ENCODE data around the gene CACNB4.

Gene CACNB4

DNA sequence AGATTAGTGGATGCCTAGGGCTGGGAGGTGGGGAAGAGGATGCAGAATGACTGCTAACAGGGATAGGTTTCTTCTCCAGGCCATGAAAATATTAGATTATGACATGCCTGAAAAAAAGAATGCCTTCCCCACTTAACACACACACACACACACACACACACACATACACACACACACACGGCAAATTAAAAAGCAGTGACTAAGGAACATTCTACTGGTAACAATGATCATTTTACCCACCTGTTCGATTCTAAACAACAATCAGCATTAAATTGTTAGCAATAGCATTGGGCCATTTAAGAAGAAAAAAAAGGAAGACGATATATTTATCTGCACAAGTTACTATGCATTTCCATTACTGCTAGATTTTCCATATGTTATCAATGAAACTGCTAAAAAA, 10.8 kb downstream of the CACNB4 start:
- DNase-seq (ENCODE audit: low read depth in 2 of 2), result no peak

- DNase-seq (ENCODE audit: low read depth in 2 of 2), result no peak
Measured at GRCh38 chr2:152086231-152086630, 12.6 kb downstream of the CACNB4 start.

- no peak for DNase-seq (ENCODE audit: low read depth in 2 of 2)
Measured at GRCh38 chr2:152084076-152084475, 14.8 kb downstream of the CACNB4 start.

DNA sequence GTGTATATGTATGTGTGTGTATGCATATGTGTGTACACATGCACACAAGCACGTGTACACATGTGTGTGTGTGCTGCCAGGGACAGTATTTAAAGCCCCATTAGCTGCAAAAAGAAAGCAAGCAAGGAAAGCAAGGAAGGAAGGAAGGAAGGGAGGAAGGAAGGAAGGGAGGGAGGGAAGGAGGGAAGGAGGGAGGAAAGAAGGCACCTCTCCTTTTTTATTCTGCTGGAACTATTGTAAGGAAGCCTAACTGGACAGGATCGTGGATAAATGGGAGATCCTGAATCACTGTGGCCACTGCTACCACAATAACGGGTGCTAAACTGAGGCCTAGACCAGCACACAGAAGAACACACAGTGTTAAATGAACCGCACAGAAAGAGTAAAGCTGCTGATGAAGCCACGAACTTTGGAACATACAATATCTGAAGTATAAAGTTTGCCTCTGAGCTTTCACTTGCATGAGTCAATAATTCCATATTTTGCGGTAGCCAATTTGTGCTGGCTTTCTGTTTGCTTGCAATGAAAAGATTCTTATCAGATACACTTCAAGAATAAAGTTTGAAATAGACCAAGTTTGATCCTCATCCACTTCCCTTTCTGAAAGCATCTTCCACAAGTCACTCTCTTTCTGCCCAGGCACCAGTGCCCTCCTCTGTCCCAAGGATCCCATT, 15.5 kb downstream of the CACNB4 start:
- no peak for DNase-seq (ENCODE audit: low read depth in 2 of 2)

GRCh38 chr2:152078662-152079061, 20.2 kb downstream of the CACNB4 start:
- DNase-seq (ENCODE audit: low read depth in 2 of 2), result no peak

DNA sequence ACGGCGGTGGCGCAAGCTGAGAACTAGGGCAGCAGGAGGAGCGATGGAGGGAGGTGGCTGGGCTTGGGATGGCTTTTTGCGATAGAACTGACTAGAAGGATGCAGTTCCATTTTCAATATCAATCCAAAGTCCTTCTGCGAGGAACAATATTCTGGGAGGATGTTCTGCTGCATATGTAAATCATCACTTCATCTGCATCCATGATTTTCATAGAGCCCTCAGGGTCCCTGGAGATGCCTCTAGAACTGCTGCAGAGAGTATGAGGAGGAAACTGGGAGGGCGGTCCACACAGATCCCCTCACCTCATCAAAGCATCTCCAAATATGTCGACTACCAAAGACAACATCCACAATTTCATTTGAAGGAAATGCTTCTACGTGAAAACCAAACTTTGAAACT, 20.8 kb downstream of the CACNB4 start:
- DNase-seq (ENCODE audit: low read depth in 2 of 2), result no peak

DNA sequence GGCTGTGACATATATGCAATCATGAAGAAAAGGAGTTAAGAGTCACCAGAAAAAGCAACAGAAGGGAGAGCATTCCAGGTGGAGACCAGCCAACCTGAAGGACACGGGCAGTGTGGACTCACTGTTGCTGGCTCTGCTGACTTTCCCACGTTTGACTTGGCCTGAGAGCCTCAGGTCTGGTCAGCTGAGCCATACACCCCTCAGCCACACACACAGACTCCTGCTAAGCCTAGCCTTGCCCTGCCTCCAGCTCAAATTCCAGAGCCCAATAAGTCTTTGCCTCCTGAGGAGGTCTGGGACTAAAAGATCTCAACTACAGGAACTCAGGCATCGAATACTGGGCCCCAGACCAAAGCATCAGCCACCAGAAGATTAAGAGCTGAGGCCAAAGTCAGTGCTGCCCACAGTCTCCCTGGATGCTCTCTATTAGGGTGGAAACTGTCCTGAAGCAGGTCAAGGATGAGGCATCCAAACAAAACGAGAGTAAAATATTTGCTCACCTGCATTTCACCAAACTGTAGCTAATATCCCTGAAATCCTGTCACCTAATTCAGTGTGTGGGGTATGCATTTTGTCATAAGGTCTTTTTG, 23.3 kb downstream of the CACNB4 start:
- DNase-seq (ENCODE audit: low read depth in 2 of 2), result no peak

DNA sequence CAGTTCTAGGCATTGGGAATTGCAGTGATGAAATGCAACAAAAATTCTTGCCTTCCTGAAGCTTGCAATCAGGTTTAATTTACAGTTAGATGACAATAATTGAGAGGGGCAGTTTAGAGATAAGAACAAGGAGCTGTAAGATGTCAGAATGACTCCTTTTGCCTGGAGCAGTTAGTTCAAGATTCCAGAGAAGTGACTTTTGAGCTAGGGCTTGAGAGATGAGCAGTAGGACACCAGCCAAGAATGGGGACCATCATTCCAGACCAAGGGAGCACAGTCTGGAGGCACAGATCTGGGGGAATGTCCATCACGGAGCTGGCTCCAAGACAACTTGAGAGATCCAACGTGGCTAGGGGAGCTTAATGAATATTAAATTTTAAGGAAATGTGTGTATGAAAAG, 26.8 kb downstream of the CACNB4 start:
- DNase-seq (ENCODE audit: low read depth in 2 of 2), result no peak

DNA sequence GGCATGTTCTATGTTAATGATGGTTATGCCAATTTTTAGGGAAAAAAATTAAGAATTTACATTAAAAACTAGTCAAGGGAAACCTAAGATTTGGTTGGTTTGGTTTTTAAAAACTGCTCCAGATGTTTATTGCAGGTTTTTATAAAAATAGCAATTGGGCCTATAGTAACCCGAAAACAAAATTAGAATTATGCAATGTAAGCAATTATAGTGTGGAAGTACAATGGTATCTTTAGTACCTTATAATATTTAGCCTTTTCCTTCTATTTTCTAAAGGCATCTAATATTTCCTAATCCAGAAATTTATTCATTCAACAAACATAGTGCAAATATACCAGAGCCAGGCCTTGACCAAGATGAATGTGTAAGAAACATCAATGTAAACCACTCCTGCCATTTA, 27.3 kb downstream of the CACNB4 start:
- no peak for DNase-seq (ENCODE audit: low read depth in 2 of 2)

DNA sequence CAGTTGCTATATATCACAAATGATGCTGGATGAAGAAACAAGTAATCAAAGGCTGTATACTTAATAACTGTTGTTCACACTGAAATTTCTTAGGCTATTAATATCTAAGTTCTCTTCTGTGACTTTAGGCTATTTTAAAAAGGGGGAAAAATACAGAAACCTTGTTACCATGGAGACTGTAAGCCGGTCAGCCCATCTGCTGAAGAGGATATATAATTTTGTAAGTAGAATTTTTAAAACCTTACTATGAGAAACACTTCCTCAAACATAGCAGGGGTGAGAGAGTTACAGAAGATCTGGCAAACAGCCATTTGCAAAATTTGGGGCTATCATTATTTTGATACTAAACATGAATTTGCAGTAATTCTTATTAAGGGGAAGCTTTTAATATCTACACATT, 27.8 kb downstream of the CACNB4 start:
- no peak for DNase-seq (ENCODE audit: low read depth in 2 of 2)

DNA sequence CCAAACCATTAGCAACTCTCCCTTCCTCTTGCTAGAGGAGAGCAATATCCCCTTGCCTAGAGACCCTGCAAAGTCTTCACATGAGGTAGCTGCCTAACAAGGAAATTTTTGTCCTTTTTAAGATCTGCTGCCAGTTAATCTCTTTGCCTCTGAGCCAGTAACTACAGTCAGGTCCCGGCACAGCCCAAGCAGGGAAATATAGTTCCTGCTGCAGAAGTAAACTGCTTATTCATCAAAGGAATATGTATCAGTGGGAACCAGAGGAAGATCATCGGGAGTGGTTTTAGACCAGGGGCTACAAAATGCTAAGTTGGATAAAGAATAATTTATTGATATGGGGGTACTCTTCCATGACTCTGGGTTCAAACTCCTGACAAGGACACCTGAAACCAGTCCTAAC, 30.6 kb downstream of the CACNB4 start:
- DNase-seq (ENCODE audit: low read depth in 2 of 2), result no peak

DNA sequence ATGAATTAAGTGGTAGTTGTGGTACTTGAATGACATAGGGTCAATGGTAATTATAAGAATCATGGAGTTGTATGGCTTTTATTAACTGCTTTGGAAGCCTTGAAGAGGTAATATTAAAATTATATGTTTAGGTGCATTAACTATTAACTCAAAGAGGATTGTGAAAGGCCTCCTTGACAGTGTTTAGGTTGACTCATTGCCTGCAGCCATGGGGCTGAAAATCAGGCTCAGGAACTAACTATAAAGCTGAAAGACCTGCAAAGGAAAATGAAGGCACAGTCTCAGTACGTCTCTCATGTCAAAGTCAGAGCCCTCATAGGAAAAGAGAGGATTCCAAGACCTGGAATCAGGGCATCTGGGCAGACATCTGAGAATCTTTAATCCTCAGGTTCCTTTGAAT, 31.0 kb downstream of the CACNB4 start:
- DNase-seq (ENCODE audit: low read depth in 2 of 2), result no peak

DNA sequence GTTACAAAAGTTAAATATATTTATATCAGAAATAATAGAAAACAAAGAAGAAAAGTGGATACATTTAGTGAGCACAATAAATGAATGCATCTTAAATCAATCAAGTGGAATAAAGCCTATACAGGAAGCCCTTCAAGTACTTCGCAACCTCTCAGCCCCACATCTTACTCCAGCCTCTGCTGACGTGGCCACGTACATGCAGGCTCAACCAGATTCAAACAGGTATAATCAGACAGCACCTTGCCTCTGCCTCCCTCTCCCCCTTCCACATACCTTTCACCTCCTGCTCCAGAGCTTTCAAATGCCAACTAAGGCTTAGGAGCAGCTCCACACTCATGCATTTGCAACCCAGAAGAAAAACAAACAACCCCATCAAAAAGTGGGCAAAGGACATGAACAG, 32.9 kb downstream of the CACNB4 start:
- no peak for DNase-seq (ENCODE audit: low read depth in 2 of 2)

DNA sequence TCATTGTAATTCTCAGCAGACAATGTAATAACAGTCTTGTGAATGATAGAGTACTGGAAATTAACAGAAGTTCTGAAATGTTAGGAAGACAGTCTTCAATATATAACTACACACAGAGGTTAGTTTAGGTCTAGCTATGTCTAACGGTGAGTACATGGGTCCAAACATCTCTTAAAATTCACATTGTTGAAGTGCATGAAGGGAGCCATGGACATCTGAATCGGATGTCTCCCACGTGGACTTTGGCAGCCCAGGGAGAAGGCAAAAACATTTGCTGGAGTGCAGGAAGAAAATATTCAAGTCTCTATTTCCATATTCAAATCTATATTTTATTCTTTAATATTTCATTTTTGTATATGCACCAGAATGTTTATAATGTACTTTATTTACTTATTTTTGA, 34.8 kb downstream of the CACNB4 start:
- no peak for DNase-seq (ENCODE audit: low read depth in 2 of 2)

DNA sequence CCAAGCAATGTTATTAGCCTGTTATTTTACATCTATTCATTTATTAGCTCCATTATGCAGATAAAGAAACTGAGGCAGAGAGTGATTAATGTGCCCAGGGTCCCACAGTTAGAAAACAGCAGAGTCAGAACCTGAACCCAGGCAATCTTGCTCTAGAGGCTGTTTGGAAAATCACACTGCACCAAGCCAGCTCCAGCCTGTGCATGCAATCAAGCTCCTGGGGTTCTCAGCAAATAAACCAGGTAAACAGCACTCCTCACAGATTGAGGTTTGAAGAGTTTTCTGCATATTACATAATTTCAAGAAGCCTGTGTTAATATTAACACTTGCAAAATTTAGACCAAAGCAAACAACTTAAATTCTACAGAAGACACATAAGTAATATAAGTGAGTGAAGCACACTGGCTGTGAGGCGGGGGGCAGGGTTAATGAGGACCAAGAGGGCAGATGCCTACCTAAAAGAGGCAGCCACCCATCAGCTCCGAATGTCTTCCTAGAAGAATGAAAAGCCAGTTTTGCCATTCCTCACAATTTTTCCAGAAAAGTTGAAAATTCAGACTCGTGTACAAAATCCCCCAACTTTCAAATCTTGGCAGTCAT, 35.4 kb downstream of the CACNB4 start:
- DNase-seq (ENCODE audit: low read depth in 2 of 2), result no peak

GRCh38 chr2:152062125-152063091, 36.4 kb downstream of the CACNB4 start:
- no peak for DNase-seq (ENCODE audit: low read depth in 2 of 2)

GRCh38 chr2:152061383-152061782, 37.5 kb downstream of the CACNB4 start:
- no peak for DNase-seq (ENCODE audit: low read depth in 2 of 2)

- DNase-seq (ENCODE audit: low read depth in 2 of 2), result no peak
Measured at GRCh38 chr2:152058655-152059054, 40.2 kb downstream of the CACNB4 start.

GRCh38 chr2:152056418-152056817, 42.4 kb downstream of the CACNB4 start:
- no peak for DNase-seq (ENCODE audit: low read depth in 2 of 2)

DNA sequence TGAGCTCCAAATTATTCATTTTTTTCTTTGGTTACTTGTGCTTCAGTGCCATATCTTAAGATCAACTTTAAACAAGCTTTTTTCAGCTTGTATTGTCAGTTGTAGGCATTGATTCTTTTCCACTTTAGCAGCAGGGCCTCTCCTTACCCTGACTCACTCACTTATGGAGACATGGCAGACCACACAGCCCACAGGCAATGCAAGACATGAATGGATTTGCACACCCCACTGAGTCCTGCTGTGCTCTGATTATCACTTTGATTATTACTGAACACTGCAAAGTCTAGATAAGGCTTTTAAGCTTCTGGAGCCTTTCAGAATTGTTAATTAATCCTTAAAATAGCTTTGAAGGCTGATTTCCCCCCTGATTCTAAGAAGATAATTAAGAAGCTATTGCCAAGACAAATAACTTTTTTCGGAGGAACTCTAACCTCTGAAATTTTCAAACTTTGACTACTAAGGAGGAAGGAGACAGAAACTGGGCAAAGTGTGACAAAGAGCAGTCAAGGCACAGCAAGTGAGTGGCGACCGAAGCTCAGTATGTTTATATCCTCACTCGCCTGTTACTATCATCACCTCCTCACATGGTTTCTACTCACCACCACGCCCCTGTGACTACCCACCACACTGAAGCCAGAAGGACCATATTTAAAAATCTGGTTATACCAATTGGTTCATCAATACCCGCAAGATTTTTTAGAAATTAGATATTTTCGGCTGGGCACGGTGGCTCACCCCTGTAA, 43.3 kb downstream of the CACNB4 start:
- DNase-seq (ENCODE audit: low read depth in 2 of 2), result no peak

DNA sequence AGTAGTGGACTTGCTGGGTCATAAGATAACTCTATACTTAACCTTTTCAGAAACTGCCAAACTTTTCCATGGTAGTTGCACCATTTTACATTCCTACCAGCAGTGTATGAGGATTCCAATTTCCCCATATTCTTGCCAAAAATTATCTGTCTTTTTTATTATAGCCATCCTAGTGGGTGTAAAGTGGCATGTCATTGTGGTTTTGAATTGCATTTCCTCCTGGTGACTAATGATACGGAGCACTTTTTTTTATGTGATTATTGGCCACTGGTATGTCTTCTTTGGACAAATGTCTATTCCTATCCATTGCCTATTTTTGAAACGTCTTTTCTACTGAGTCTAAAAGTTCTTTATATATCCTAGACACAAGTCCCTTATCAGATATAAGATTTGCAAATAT, 44.3 kb downstream of the CACNB4 start:
- no peak for DNase-seq (ENCODE audit: low read depth in 2 of 2)

DNA sequence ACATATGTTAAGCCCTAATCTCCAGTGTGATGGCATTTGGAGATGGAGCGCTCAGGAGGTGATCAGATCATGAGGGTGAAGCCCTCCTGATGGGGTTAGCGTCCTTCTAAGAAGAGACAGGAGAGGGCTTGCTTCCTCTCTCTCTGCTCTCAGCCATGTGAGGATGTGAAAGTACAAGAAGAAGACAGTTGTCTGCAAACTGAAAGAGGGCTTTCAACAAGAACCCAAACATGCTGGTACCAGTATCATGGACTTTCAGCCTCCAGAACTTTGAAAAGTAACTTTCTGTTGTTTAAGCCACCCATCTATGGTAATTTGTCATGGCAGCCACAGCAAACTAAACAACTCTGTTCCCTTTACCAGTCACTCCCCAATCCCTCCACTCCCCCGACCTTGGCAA, 47.4 kb downstream of the CACNB4 start:
- DNase-seq (ENCODE audit: low read depth in 2 of 2), result no peak

All from stimulated activated CD4-positive, alpha-beta T cell treated with anti-CD3 and anti-CD28 coated beads, Interleukin-1b, Interleukin-23, amount 100 ng/mL, for 4 hours (primary cell).